GM21423 (cell line): ENCODE results near the gene MOB3C.

Experiments
- ATAC-seq: cut with Tn5 transposase; IDR thresholded peaks from one replicate; pipeline ENCODE4 v1.9.1; 2021; ENCODE audit warnings: mild to moderate bottlenecking, moderate library complexity; ENCODE audit not compliant: unreplicated experiment

Gene MOB3C

GRCh38 chr1:46639547-46639946, 22.9 kb upstream of the MOB3C start:
- no peak for ATAC-seq

DNA sequence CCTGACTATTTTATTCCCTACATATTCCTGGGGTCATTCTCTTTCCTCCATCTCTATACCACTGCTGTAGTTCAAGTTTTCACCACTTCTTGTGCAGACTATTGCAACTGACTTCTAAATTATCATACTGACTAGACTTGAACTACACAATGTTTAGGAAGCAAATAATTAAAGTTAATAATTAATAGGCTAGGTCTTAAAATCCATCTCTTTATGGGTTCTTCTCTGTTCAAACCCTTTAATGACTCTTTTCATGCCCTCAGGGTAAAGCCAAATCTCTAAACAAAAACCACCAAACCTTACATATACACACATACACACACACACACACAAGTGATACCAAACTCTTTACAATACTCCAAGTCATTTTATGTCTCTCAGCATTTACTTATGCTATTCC, 22.3 kb upstream of the MOB3C start:
- ATAC-seq, result no peak

DNA sequence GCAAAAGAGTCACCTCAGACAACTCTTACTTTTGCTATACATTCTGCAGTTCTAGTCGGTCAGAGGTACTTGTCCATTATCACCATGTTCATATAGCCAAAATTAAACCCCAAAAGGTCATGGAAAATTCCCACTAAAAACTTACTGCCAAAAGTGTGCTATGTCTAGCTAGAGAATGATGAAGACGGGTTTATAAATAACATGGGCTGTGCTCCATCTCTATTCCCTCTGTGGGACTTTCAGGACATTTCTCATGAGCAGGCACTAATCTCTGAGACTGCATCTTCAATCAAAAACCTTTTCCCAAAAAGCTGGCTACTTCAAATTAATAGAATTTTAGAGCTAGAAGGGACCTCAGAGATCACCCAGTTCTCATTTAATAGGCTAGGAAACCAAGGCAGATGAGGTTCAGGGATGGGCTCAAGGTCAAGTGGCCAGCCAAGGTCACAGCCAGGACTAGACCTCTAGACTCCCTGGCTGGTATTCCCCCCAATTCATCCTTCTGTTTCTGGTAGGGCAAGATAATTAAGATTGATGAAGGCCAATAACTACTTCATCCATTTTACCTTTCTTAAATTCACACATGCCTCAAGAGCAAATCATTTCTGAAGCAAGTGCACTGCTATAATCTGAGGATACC, 21.0 kb upstream of the MOB3C start:
- no peak for ATAC-seq

DNA sequence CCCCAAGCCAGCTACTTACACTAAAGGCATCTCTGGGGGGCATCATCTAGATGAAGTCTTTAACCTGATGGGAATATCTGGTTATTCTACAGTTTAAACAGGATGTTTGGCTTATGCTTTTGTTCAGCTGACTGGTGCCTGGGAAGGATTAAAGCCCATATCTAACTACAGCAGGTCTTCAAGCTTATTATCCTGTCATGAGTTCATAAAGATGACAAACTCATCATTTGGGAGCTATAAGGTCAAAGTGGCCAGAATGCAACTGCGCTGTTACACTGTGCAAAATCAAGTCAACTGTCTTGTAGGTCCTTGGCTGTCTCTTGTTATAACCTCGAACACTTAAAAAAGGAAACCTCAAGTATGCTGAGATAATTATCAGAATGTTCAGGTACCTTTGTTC, 18.6 kb upstream of the MOB3C start:
- ATAC-seq, result no peak

GRCh38 chr1:46630719-46631118, 14.1 kb upstream of the MOB3C start:
- ATAC-seq, result no peak

DNA sequence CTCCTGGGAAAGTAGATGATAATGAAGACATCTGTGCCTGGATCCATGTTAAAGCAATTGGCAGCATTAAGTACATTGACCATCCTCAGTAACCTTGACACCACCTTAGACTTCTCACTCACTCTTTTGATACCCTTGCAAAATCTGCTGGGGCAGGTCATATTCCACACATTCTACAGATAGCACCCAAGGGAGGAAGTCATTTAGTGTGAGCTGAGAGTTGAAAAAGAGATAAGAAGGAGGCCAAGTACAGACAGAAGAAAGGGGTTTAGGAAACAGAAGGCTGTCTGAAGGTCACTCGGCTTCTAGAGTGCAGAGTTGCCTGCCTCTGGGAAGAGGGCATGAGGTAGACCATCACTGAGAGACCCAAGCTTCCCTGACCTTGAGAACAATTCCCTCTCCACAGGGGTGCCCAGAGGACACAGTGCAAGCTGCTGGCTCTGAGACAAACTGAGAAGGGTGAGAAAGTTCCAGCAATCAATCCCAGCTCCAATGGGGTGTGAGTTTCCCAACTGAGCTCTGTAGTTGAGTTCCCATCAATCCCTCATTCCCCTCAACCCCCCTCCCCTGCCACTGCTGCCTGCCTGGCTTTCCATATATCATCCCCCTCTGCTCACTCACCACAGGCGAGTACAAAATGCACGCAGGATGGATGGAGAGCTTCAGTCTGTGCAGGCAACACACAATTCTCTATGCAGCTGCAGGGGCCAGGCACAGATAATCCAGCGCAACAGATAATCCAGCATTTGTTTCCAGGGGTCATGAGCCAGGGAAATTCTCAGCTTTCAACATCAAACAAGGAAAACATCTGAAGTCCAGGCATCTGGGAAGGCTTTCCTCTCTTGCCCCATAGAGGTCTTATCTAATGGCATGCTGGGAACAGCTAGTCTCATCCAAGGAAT, 7.4 kb upstream of the MOB3C start:
- no peak for ATAC-seq

GRCh38 chr1:46622344-46622743, 5.7 kb upstream of the MOB3C start:
- ATAC-seq, result no peak

GRCh38 chr1:46621930-46622329, 5.3 kb upstream of the MOB3C start:
- no peak for ATAC-seq

GRCh38 chr1:46619656-46620258, 3.1 kb upstream of the MOB3C start:
- no peak for ATAC-seq

GRCh38 chr1:46618754-46619415, 2.3 kb upstream of the MOB3C start:
- ATAC-seq, result no peak

DNA sequence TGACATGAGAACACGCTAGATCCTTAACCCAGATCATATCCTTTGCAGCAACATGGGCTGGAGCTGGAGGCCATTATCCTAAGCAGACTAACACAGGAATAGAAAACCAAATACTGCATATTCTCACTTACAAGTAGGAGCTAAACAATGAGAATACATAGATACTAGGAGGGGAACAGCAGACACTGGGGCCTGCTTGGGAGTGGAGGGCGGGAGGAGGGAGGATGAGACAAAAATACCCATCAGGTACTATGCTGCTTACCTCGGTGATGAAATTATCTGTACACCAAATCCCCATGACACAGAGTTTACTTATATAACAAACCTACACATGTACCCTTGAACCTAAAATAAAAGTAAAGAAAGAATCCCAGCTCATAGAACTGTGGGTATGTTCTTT, 1.2 kb upstream of the MOB3C start:
- no peak for ATAC-seq

- ATAC-seq, result no peak
Observed at GRCh38 chr1:46617108-46617800, 643 bp upstream of the MOB3C start.

DNA sequence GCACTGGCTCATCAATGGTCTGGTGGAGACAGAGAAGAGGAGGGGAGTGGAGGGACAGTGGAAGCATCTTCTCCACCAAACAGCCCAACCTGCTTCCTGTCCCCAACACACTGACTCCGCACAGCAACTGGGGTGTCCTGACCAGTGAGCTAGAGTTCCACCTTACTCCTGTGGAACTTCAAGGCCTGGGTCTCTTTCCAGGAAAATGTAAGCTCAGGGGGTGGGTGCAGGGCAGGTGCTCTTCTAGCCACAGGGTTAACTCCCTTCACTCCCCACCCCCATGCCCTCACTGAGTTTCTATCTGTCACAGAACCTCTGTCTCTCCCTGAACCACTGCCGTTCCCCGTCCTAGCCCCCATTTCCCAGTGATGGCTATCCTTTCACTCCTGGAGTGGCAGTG, 876 bp downstream of the MOB3C start:
- no peak for ATAC-seq

DNA sequence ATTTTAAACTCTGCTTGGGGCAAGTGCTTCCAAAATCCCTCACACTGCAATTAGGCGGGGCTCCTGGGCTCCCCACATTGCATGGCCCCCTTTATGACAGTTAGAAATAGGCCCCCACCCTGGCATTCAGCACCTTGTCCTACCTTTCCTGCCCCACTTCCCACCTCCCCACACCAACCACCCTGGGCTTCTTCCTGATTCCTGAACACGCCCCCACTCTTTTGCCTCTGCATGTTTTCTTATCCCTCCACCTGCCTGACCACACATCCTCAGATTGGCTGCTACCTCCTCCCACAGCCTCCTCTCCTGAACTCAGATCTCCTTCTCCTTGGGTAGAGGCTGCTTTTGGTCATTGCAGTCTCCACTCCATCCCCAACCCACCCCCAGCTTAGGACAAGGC, 1.5 kb downstream of the MOB3C start:
- no peak for ATAC-seq

DNA sequence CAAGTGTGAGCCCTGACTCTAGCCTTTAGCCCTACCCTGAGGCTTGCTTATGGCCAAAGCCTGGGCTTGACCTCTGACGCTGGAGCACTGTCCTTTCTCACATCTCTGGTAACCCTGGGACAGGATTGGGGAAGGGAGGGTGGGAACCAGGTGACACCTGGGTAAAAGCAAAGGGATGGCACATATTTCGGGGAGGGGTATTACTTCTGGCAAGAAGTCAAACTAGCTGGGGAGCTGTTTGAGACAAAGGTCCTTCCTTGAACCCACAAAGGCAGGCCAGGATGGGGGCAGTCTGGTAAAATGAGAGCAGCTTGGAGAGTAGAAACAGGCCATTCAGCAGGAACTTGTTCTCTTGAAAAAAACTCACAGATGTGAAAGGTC, 2.0 kb downstream of the MOB3C start:
- ATAC-seq, result no peak

DNA sequence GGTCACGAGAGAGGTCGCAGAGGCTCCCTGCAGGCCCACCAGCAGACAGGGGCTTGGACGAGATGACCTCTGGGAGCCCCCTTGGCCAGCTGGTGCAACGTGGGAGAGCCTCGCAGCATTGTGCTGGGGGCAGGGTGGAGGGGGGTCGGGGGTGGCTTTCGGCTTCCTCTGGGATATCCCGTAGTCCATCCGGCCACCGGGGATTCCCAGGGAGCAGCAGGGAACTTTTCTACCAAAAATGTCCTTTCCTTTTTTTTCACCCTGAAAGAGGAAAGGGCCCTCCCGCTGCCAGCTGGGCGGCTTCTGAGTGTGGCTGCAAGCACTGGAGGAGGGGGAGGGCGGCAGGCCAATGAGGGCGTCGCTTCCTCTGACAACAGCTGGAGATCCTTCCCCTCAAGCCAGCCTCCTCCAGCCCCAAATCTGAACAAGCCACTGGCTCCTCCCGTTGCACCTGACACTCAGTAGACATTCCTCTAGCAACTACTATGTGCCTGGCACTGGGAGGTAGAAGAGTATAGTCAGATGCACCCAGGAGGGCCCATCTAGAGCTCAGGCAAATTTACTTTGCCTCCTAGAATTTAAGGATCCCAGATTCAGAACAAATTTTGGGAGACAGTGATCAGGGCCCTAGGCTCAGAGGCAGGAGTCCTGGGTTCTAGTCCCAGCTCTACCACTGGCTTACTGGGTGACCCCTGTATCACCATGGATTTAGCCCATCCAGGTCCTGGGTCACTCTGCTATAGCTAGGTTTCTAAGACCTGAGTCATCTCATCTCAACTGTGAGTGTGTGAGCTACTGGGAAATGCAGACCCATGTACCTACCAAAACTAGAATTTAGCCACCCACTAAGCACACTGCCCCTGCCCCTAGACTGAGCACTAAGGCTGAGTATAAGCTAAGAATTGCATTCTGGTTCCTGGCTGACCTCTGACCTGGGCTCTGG, 2.7 kb downstream of the MOB3C start:
- ATAC-seq, result peak; percentile 57

GRCh38 chr1:46612937-46613660, 3.5 kb downstream of the MOB3C start:
- no peak for ATAC-seq

DNA sequence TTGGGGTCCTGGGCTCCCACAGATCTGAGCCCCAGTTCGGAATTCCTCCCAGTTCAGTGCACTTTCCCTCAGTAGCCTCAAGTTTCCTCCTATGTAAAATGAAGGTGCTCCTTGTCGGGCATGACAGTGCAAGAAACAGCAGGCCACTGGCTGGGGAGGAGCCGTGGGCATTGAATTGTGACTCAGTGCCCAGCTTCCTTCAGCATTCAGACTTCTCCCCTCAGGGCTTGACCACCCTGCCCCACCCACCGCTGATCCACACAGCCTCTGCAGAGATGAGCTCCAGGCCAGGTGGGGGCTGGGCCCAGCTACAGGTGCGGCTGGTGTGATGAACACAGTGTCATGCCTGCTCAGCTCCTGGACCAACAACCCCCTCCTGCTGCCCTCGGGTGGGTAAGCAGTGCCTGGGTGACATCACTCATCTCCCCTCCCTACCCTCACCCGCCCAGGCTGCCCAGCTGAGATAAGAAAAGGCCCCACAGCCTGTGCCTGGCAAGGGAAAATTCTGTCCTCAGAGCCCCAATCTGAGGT, 4.9 kb downstream of the MOB3C start:
- ATAC-seq, result no peak
